Fibroblast of skin of right quadriceps (primary cell): ENCODE results near the gene DUSP22.
"Not testable (repeated sequence)": the region's sequence is repeated elsewhere in the genome, so short reads cannot be mapped to it uniquely, and the experiment has no call there.

Experiments used
- DNase-seq: peaks from one replicate; pipeline ENCODE4 v3.0.0-alpha.2; 2013

Gene DUSP22

GRCh38 chr6:291697-292505 lies at the start of gene DUSP22:
Gene DUSP22 (plus strand): TSS chr6:292487. CDS start chr6:292540, 53 bp downstream.
- DNase-seq = peak; percentile 83

- DNase-seq = no peak
Observed at GRCh38 chr6:246352-246751, 45.9 kb upstream of the DUSP22 start.

GRCh38 chr6:247351-247750 lies 44.9 kb upstream of the DUSP22 start:
- no peak for DNase-seq

GRCh38 chr6:248046-248445 lies 44.2 kb upstream of the DUSP22 start:
- DNase-seq = not testable (repeated sequence)

- no peak for DNase-seq
Observed at GRCh38 chr6:250676-251075, 41.6 kb upstream of the DUSP22 start.

GRCh38 chr6:251920-252319 lies 40.4 kb upstream of the DUSP22 start:
- no peak for DNase-seq

- no peak for DNase-seq
Observed at GRCh38 chr6:252775-253535, 39.3 kb upstream of the DUSP22 start.

- DNase-seq = no peak
Observed at GRCh38 chr6:254016-254415, 38.3 kb upstream of the DUSP22 start.

GRCh38 chr6:255041-255750 lies 37.1 kb upstream of the DUSP22 start:
- DNase-seq = no peak

GRCh38 chr6:255751-256083 lies 36.6 kb upstream of the DUSP22 start:
- DNase-seq = no peak

- DNase-seq = no peak
Observed at GRCh38 chr6:256169-256568, 36.1 kb upstream of the DUSP22 start.

GRCh38 chr6:257031-257725 lies 35.1 kb upstream of the DUSP22 start:
- DNase-seq = peak; percentile 25

- DNase-seq = no peak
Observed at GRCh38 chr6:257774-258173, 34.5 kb upstream of the DUSP22 start.

- no peak for DNase-seq
Observed at GRCh38 chr6:259316-259715, 33.0 kb upstream of the DUSP22 start.

GRCh38 chr6:259901-260508 lies 32.3 kb upstream of the DUSP22 start:
- DNase-seq = no peak

- DNase-seq = no peak
Observed at GRCh38 chr6:264626-265025, 27.7 kb upstream of the DUSP22 start.

GRCh38 chr6:268394-268935 lies 23.8 kb upstream of the DUSP22 start:
- no peak for DNase-seq

- no peak for DNase-seq
Observed at GRCh38 chr6:273551-274058, 18.7 kb upstream of the DUSP22 start.

GRCh38 chr6:277746-278145 lies 14.5 kb upstream of the DUSP22 start:
- no peak for DNase-seq

GRCh38 chr6:278494-278893 lies 13.8 kb upstream of the DUSP22 start:
- DNase-seq = no peak

- DNase-seq = no peak
Observed at GRCh38 chr6:279341-280029, 12.8 kb upstream of the DUSP22 start.
